CD14-positive monocyte (primary cell): ENCODE results near the gene TMEM150A. TPM values are rescaled to one million over a fixed set of nuclear protein-coding genes. Genes with fewer than 3 reads are reported as not detected.

ENCODE experiments used
- DNase-seq, 3 donors: peaks; one replicate each; pipeline ENCODE4 v3.0.0-alpha.2; 2011 to 2022
- H2AFZ ChIP-seq: 2 replicates; pipeline ENCODE4 v1.6.0; 2012; ENCODE audit warnings: mild to moderate bottlenecking, low read depth, low read length, inconsistent platforms; ENCODE audit not compliant: insufficient read depth, poor library complexity, severe bottlenecking
- H3K27ac ChIP-seq, 2 donors: 1 replicate in 1 of 2; 2 replicates in 1 of 2; pipeline ENCODE4 v1.5.1; 2012 to 2013; ENCODE audit warnings: low read length in 2 of 2, control low read depth in 1 of 2, inconsistent platforms in 1 of 2, low read depth in 1 of 2, mild to moderate bottlenecking in 1 of 2
- H3K27me3 ChIP-seq, 2 donors: one replicate each; pipeline versions ENCODE4 v1.6.0 to v1.6.1; 2011 to 2013; ENCODE audit warnings: low read length in 2 of 2; ENCODE audit not compliant: control insufficient read depth in 2 of 2, insufficient read depth in 2 of 2
- H3K36me3 ChIP-seq, 2 donors: replicated peaks in 1 of 2; 1 replicate in 1 of 2; 2 replicates in 1 of 2; pipeline versions ENCODE4 v1.5.1 to v1.6.1; 2012 to 2013; ENCODE audit warnings: low read length in 2 of 2, control low read depth in 1 of 2, inconsistent platforms in 1 of 2, mild to moderate bottlenecking in 1 of 2; ENCODE audit not compliant: insufficient read depth in 2 of 2, control insufficient read depth in 1 of 2
- H3K4me1 ChIP-seq, 2 donors: 1 replicate in 1 of 2; 2 replicates in 1 of 2; pipeline versions ENCODE4 v1.5.1 to v1.6.1; 2012 to 2013; ENCODE audit warnings: low read length in 2 of 2, control low read depth in 1 of 2, inconsistent platforms in 1 of 2, mild to moderate bottlenecking in 1 of 2, moderate library complexity in 1 of 2; ENCODE audit not compliant: insufficient read depth in 2 of 2, control insufficient read depth in 1 of 2
- H3K4me2 ChIP-seq: replicated peaks from 2 replicates; pipeline ENCODE3; 2012; ENCODE audit warnings: low read length, moderate library complexity, mild to moderate bottlenecking; ENCODE audit not compliant: poor library complexity, severe bottlenecking; ENCODE audit errors: extremely low read depth
- H3K4me3 ChIP-seq, 3 experiments: fragments of 200-600 bp in 1 of 3; sonication (generic) in 1 of 3; replicated peaks in 1 of 3; 1 replicate in 2 of 3; 2 replicates in 1 of 3; pipeline ENCODE4 v1.5.1; 2011 to 2013; ENCODE audit warnings: low read length in 3 of 3, mild to moderate bottlenecking in 3 of 3, control low read depth in 2 of 3, low read depth in 2 of 3, inconsistent platforms in 1 of 3, moderate library complexity in 1 of 3
- H3K79me2 ChIP-seq: 2 replicates; pipeline ENCODE4 v1.6.0; 2012; ENCODE audit warnings: mild to moderate bottlenecking, control low read depth, inconsistent platforms, low read length, moderate library complexity; ENCODE audit not compliant: insufficient read depth
- H3K9ac ChIP-seq: 2 replicates; pipeline ENCODE4 v1.6.0; 2017; ENCODE audit warnings: low read length, mild to moderate bottlenecking; ENCODE audit not compliant: insufficient read depth, poor library complexity, severe bottlenecking
- H3K9me3 ChIP-seq, 2 donors: replicated peaks in 1 of 2; 1 replicate in 1 of 2; 2 replicates in 1 of 2; pipeline versions ENCODE4 v1.5.1 to v1.6.1; 2012 to 2013; ENCODE audit warnings: low read length in 2 of 2, control low read depth in 1 of 2; ENCODE audit not compliant: control insufficient read depth in 1 of 2, insufficient read depth in 1 of 2
- H4K20me1 ChIP-seq: 2 replicates; pipeline ENCODE4 v1.6.0; 2012; ENCODE audit warnings: mild to moderate bottlenecking, low read length, control low read depth, moderate library complexity; ENCODE audit not compliant: insufficient read depth
- H3K27ac Mint-ChIP-seq, 7 donors: one replicate each; pipeline ENCODE4 v1.8.0; 2020; ENCODE audit warnings: mild to moderate bottlenecking in 7 of 7, mixed read lengths in 7 of 7, moderate library complexity in 6 of 7, inconsistent platforms in 2 of 7
- H3K27me3 Mint-ChIP-seq, 3 donors: one replicate each; pipeline ENCODE4 v1.8.0; 2021 to 2022; ENCODE audit warnings: low read depth in 3 of 3, mild to moderate bottlenecking in 3 of 3, mixed read lengths in 3 of 3, moderate library complexity in 3 of 3, inconsistent platforms in 1 of 3
- H3K36me3 Mint-ChIP-seq, 2 donors: one replicate each; pipeline ENCODE4 v1.8.0; 2020; ENCODE audit warnings: mixed read lengths in 2 of 2, inconsistent platforms in 1 of 2, mild to moderate bottlenecking in 1 of 2
- H3K4me1 Mint-ChIP-seq: one replicate; pipeline ENCODE4 v1.8.0; 2020; ENCODE audit warnings: mild to moderate bottlenecking, mixed read lengths
- H3K4me3 Mint-ChIP-seq, 2 donors: one replicate each; pipeline ENCODE4 v1.8.0; 2020; ENCODE audit warnings: mild to moderate bottlenecking in 2 of 2, mixed read lengths in 2 of 2, moderate library complexity in 1 of 2
- H3K9me3 Mint-ChIP-seq, 7 donors: one replicate each; pipeline ENCODE4 v1.8.0; 2020 to 2022; ENCODE audit warnings: mixed read lengths in 7 of 7, mild to moderate bottlenecking in 6 of 7, moderate library complexity in 6 of 7, inconsistent platforms in 2 of 7
- CTCF ChIP-seq: fragments of 200-600 bp; IDR thresholded peaks from one replicate; pipeline ENCODE4 v1.8.0; 2022; ENCODE audit warnings: antibody characterized with exemption, mild to moderate bottlenecking
- WGBS: methylation state at CpG from one replicate; pipeline ENCODE4 v1.1.5; 2013; ENCODE audit warnings: missing lambda C conversion rate; ENCODE audit not compliant: insufficient coverage; 5-methylcytosine and 5-hydroxymethylcytosine counted together
- intact Hi-C, 2 donors: fragments of 100-400 bp; cut with micrococcal nuclease; formaldehyde crosslinking; loops; one replicate each; pipeline versions ENCODE4 v1.15.0 to v1.15.1; 2023
- polyA plus RNA-seq, 3 donors: library from polyadenylated mRNA; depleted of rRNA in 1 of 3; unstranded in 2 of 3; stranded (reverse) in 1 of 3; fragments of 300-500 nt in 2 of 3; fragments of >200 nt in 1 of 3; fragmentation: Illumina TruSeq in 2 of 3; gene quantifications; 1 replicate in 2 of 3; 2 replicates in 1 of 3; pipeline ENCODE4 v1.2.3, GENCODE V29; 2012 to 2021

Gene TMEM150A
- polyA plus RNA-seq, 3 donors, result 24.7 to 29.1 (median 26.6) TPM

GRCh38 chr2:85582492-85582891 lies 20.0 kb downstream of the TMEM150A start:
- peaks cover 75 to 89% of the 10 kb centered on the region in 2 donors for H3K4me1 ChIP-seq

DNA sequence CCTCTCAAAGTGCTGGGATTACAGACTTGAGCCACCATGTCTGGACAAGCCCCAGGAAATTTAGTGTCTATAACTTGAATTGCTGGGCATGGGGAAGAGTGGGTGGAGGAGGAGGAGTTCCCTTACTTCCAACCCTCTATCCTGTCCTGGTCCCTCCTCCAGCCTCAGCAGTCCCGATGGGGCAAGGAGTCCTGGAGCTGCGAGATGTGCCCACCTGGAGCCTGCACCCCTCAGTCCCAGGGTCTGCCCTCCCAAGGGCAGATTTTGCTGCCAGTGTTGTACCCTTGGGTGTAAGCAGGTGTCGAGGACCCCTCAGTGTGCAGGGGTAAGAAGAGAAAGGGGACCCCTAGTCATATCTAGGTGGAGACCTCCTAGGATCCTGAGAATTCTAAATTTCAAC lies 22.3 kb downstream of the TMEM150A start:
- WGBS, result 61% methylated on average over 3 of the region's 3 CpGs
- H3K27me3 Mint-ChIP-seq, result peaks cover 0 to 3% (median 1%) of the 10 kb centered on the region in 3 donors
- H3K4me3 Mint-ChIP-seq, result peak overlapping the region; percentile 42 to 96
- Histone ChIP-seq H3K4me3 (peak overlapping the region in 1 of 3 experiments; percentile 86), H2AFZ (no peak overlapping the region), H3K4me2 (peak overlapping the region; percentile 81), H3K36me3 (peaks cover 15 to 24% of the 10 kb centered on the region in 2 donors), H3K79me2 (peaks cover 72% of the 10 kb centered on the region), H3K27ac (peak overlapping the region; percentile 85 to 91), H3K9ac (peak overlapping the region; percentile 76), H3K9me3 (no peaks in the 10 kb centered on the region), H3K4me1 (peaks cover 59 to 76% of the 10 kb centered on the region in 2 donors), H4K20me1 (peaks cover 25% of the 10 kb centered on the region), H3K27me3 (no peaks in the 10 kb centered on the region)
- no peak for DNase-seq
- H3K36me3 Mint-ChIP-seq, result peaks cover 22 to 36% of the 10 kb centered on the region in 2 donors
- intact Hi-C loops, result no loop called here
- peaks cover 69% of the 10 kb centered on the region for H3K4me1 Mint-ChIP-seq
- no peaks in the 10 kb centered on the region for H3K9me3 Mint-ChIP-seq
- no peak for TF ChIP-seq CTCF
- H3K27ac Mint-ChIP-seq, result peak overlapping the region; percentile 92 to 98 (median 96)

More at GRCh38 chr2:85582492-85582891, 20.0 kb downstream of the TMEM150A start:
- no CpG with 5 or more reads among the region's 1 CpG for WGBS
- peak overlapping the region; percentile 37 to 87 (median 70) for H3K27ac Mint-ChIP-seq
- Histone ChIP-seq H3K4me3 (no peak overlapping the region), H3K27ac (peak overlapping the region in 1 of 2 donors; percentile 35), H3K27me3 (no peaks in the 10 kb centered on the region), H3K79me2 (peaks cover 78% of the 10 kb centered on the region), H4K20me1 (peaks cover 25% of the 10 kb centered on the region), H2AFZ (no peak overlapping the region), H3K9me3 (no peaks in the 10 kb centered on the region), H3K36me3 (peaks cover 15 to 24% of the 10 kb centered on the region in 2 donors), H3K4me2 (no peak overlapping the region), H3K9ac (no peak overlapping the region)
- peaks cover 0 to 3% (median 0%) of the 10 kb centered on the region in 3 donors for H3K27me3 Mint-ChIP-seq
- intact Hi-C loops, result no loop called here
- H3K4me3 Mint-ChIP-seq, result no peak overlapping the region
- peaks cover 22 to 37% of the 10 kb centered on the region in 2 donors for H3K36me3 Mint-ChIP-seq
- no peaks in the 10 kb centered on the region for H3K9me3 Mint-ChIP-seq
- H3K4me1 Mint-ChIP-seq, result peaks cover 84% of the 10 kb centered on the region
- DNase-seq, result no peak
- TF ChIP-seq CTCF, result no peak
